Colonic mucosa (tissue), 4 donors: Measurements from ENCODE around the gene TARS3. TPM values are rescaled to one million over a fixed set of nuclear protein-coding genes. Genes with fewer than 3 reads are reported as not detected.

Experiments used
- DNase-seq: peaks from one replicate; pipeline ENCODE4 v3.0.0-alpha.2; 2020
- H3K27ac ChIP-seq: fragments of 200-600 bp; one replicate; pipeline ENCODE4 v1.8.0; 2021
- H3K27me3 ChIP-seq: fragments of 200-600 bp; one replicate; pipeline ENCODE4 v1.8.0; 2021
- H3K36me3 ChIP-seq: fragments of 200-600 bp; one replicate; pipeline ENCODE4 v1.8.0; 2021
- H3K4me1 ChIP-seq: fragments of 200-600 bp; one replicate; pipeline ENCODE4 v1.8.0; 2021; ENCODE audit warnings: mild to moderate bottlenecking
- H3K4me3 ChIP-seq: fragments of 200-600 bp; one replicate; pipeline ENCODE4 v1.8.0; 2021
- H3K9ac ChIP-seq, 2 donors: one replicate each; pipeline ENCODE4 v1.7.0; 2013; ENCODE audit warnings: control low read depth in 2 of 2, low read depth in 2 of 2, low read length in 2 of 2
- H3K9me3 ChIP-seq: fragments of 200-600 bp; one replicate; pipeline ENCODE4 v1.8.0; 2021
- intact Hi-C: fragments of 100-400 bp; cut with DNase I; formaldehyde crosslinking; loops from one replicate; pipeline ENCODE4 v1.14.1; 2022
- total RNA-seq, 2 donors: library from RNA; stranded (reverse); fragmentation: NEBNext Ultra II Directional in 1 of 2; extraction: Animal tissue kit (Norgen Biotek cat#: 25700) in 1 of 2; gene quantifications; one replicate each; pipeline ENCODE4 v1.2.1, GENCODE V29; 2021
- TF ChIP-seq, protein P1 (sequence below): fragments of 200-600 bp; IDR thresholded peaks from one replicate; pipeline ENCODE4 v1.8.0; 2022; ENCODE audit warnings: antibody characterized with exemption, mild to moderate bottlenecking
- donor health status: healthy.
- donor health status: DM: no; HTN: no; CAD: no.
- donor health status: DM: no; HTN: no; CAD: no.

Gene TARS3
- total RNA-seq, 2 donors from 2014 or later = 8.7 to 8.8 TPM

DNA sequence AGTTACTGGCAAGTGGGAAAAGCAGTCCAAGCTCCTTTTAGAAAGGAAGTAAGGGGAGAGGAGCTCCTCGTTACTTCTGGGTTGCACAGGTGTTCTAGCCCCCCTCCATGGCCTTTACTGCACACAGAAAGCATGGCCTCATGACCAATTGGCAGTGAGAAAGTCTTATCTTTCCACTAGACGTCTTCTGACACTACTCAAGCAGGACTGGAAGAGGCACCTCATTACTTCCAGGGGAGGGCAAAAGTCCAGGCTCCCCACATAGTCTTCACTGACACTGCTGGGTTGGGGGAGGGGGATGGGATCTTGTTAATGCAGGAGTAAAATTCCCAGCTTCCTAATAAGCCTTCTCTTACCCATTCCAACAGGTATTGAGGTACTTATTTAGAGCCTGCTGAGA is 44.5 kb downstream of the TARS3 start:
- Histone ChIP-seq H3K9ac (no peak overlapping the region), H3K4me1 (no peaks in the 10 kb centered on the region), H3K27ac (no peak overlapping the region), H3K4me3 (no peak overlapping the region), H3K36me3 (no peaks in the 10 kb centered on the region), H3K9me3 (no peaks in the 10 kb centered on the region), H3K27me3 (no peaks in the 10 kb centered on the region)
- DNase-seq = no peak
- intact Hi-C loops = no loop called here
- TF ChIP-seq, protein P1, sequence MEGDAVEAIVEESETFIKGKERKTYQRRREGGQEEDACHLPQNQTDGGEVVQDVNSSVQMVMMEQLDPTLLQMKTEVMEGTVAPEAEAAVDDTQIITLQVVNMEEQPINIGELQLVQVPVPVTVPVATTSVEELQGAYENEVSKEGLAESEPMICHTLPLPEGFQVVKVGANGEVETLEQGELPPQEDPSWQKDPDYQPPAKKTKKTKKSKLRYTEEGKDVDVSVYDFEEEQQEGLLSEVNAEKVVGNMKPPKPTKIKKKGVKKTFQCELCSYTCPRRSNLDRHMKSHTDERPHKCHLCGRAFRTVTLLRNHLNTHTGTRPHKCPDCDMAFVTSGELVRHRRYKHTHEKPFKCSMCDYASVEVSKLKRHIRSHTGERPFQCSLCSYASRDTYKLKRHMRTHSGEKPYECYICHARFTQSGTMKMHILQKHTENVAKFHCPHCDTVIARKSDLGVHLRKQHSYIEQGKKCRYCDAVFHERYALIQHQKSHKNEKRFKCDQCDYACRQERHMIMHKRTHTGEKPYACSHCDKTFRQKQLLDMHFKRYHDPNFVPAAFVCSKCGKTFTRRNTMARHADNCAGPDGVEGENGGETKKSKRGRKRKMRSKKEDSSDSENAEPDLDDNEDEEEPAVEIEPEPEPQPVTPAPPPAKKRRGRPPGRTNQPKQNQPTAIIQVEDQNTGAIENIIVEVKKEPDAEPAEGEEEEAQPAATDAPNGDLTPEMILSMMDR = no peak

DNA sequence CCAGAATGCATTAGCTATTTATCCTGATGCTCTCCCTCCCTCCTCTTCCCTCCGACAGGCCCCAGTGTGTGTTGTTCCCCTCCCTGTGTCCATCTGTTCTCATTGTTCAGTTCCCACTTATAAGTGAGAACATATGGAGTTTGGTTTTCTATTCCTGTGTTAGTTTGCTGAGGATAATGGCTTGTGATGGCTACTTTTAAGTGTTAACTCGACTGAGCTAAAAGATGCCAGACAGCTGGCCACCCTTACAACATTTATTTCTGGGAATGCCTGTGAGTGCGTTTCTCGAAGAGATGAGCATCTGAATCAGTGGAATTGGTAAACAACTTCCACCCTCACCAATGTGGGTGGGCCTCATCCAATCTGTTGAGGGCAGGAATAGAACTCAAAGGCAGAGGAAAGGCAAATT is 47.3 kb downstream of the TARS3 start:
- Histone ChIP-seq H3K9ac (no peak overlapping the region), H3K9me3 (no peaks in the 10 kb centered on the region), H3K27ac (no peak overlapping the region), H3K27me3 (no peaks in the 10 kb centered on the region), H3K4me1 (no peaks in the 10 kb centered on the region), H3K4me3 (no peak overlapping the region), H3K36me3 (no peaks in the 10 kb centered on the region)
- intact Hi-C loops = no loop called here
- DNase-seq = no peak
- TF ChIP-seq, protein P1 = no peak

DNA sequence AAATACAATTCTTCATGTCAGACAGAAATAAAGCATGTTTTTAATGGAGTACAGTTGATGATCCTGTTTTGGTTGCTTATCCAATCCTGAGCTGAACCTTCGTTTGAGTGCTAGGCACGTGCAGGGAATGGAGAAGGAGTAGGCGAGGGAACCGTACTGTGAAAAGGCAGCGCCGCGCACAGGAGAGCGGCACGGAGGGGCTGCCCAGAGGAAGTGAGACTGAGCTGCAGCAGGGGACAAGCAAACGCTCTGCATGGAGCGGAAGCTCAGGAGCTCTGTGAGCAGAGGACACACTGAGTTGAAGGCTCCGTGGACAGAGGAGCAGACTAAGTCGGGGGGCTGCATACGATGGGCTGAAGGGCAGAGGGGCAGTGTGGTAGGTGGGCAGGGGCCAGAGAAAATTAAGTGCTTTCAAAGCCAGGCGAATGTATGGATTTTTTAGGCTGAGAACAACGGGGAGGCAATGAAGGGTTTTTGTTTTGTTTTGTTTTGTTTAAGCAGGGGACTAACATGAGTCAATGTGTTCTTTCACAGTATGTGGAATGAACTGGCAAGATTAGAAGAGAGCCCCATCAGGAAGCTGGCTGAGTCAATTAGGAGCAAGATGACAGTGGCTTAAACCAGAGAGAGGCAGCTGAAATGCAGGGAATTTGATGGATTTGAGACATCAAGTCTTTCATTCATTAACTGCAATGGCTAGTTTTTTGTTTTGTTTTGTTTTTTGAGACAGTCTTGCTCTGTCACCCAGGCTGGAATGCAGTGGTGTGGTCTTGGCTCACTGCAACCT is 48.3 kb downstream of the TARS3 start:
- Histone ChIP-seq H3K9me3 (no peaks in the 10 kb centered on the region), H3K27ac (peak overlapping the region; percentile 3), H3K27me3 (no peaks in the 10 kb centered on the region), H3K4me1 (no peaks in the 10 kb centered on the region), H3K9ac (no peak overlapping the region), H3K36me3 (no peaks in the 10 kb centered on the region), H3K4me3 (no peak overlapping the region)
- intact Hi-C loops = no loop called here
- TF ChIP-seq, protein P1 = no peak
- DNase-seq = no peak

DNA sequence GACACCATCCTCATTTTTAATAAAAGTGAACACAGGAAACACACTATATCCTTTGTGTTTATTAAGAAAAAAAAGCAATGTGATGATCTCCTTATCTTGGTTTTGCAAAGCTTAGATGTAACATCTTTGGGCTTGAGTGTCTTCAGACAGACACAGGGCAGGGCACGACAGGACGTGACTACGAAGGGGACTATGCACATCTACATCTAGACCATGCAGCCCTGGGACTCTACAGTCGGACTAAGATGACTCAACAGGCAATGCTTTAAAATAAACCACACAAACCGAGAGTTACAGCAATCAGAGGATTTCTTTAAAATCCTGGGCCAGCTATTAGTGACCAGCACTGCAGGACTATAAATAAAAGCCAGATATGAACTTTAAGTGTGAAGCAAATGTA is 49.3 kb downstream of the TARS3 start:
- no peaks in the 10 kb centered on the region for H3K36me3 ChIP-seq
- H3K27me3 ChIP-seq = no peaks in the 10 kb centered on the region
- H3K27ac ChIP-seq = no peak overlapping the region
- no peak overlapping the region for H3K4me3 ChIP-seq
- TF ChIP-seq, protein P1 = no peak
- no peak overlapping the region for H3K9ac ChIP-seq
- DNase-seq = no peak
- intact Hi-C loops = no loop called here
- no peaks in the 10 kb centered on the region for H3K4me1 ChIP-seq
- no peaks in the 10 kb centered on the region for H3K9me3 ChIP-seq

DNA sequence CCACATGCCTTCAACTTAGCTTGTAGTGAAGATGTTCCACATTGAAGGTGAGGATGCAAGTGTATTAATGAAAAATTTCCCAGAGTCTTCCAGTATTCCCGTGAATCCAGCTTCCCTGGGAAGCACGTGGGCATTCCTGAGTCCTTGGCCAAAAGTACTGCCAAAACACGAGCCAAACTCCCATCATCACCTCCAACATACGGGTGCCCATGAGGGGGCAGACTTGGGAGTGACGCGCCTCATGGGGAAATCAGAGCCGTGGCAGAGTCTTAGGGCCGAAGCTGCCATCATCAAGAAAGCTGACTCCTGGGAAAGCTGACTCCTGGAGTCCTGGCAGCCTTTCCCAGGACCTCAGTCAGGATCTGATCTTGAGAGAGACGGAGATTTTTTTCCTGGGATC is 52.0 kb downstream of the TARS3 start:
- no peak for DNase-seq

More for the DNA sequence above, 52.0 kb downstream of the TARS3 start:
- no peaks in the 10 kb centered on the region for H3K4me1 ChIP-seq
- H3K4me3 ChIP-seq = no peak overlapping the region
- no peaks in the 10 kb centered on the region for H3K36me3 ChIP-seq
- intact Hi-C loops = no loop called here
- H3K9ac ChIP-seq = no peak overlapping the region
- no peak overlapping the region for H3K27ac ChIP-seq
- TF ChIP-seq, protein P1 = no peak
- no peaks in the 10 kb centered on the region for H3K27me3 ChIP-seq
- no peaks in the 10 kb centered on the region for H3K9me3 ChIP-seq
